Renal cortical epithelial cell (primary cell): ENCODE data around the gene MVD. TPM values are rescaled to one million over a fixed set of nuclear protein-coding genes. Genes with fewer than 3 reads are reported as not detected.
A peak's percentile ranks its signal among the peaks of the same experiment; 100 is the strongest.

Source experiments
- DNase-seq: peaks from one replicate; pipeline ENCODE4 v3.0.0-alpha.2; 2011; ENCODE audit warnings: low read depth
- total RNA-seq: library from RNA; depleted of rRNA; stranded (reverse); fragments of >200 nt; gene quantifications from 2 replicates; pipeline ENCODE4 v1.2.3, GENCODE V29; 2014

MVD gene
- total RNA-seq, 1 donor from 2014 or later: 29.6 TPM

GRCh38 chr16:88655733-88656281 is 7.1 kb downstream of the MVD start:
- no peak for DNase-seq

- no peak for DNase-seq
Measured at GRCh38 chr16:88655053-88655732, 7.7 kb downstream of the MVD start.

- no peak for DNase-seq
Measured at GRCh38 chr16:88654363-88655052, 8.4 kb downstream of the MVD start.

GRCh38 chr16:88653596-88654362 is 9.1 kb downstream of the MVD start:
- DNase-seq: no peak

DNA sequence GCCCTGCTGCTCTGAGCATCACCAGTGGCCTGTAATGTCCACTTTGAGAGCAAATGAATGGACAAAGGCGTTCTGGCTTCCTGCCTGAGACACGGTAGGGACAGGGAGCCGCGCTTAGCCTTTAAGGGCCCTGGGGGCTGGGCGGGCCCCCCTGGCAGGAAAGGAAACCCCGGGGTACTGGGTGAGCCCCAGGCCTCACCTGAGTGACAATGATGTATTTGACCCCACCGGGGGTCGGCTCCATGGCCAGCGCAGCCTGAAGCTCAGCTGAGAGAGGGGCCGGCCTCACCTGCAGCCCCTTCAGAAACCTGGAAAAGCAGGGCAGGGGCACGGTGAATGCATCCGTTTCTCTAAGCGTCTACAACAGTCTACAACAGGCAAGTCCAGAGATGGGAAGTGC is 9.8 kb downstream of the MVD start:
- no peak for DNase-seq

- no peak for DNase-seq
Measured at GRCh38 chr16:88652762-88653063, 10.2 kb downstream of the MVD start.

GRCh38 chr16:88651989-88652761 is 10.7 kb downstream of the MVD start:
- no peak for DNase-seq

DNA sequence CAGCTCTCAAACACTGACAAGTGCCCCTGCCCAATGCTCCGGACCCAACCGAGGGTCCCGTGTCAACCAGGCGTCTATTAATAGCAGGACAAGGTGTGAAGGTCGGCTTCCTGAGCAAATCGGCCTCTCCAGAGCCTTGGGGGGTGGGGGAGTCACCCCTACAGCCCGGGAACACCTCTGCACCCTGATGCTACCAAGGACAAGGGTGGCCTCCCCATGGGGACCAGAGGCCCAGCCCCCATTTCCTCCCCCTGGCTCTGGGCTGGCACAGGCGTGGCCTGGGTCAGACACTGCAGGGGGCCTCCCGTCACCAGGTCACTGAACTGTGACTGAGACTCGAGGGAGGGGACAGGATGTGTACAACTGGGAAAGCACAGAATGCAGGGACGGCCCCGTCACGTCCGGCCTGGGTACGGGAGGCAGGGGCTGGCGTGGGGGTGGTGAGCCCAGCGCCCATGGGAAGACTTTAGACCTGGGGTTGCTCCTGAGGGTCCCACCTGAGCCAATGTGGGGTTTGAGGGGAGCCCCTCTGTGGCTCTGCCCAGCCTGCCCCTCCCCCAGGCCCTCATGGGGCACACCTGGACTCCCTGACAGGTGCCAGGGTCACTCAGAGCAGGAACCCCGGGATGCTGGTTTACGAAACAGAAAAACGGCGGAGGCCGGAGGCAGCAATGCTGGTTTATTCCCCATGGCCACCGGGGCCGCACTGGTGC is 11.5 kb downstream of the MVD start:
- DNase-seq: peak; percentile 84

DNA sequence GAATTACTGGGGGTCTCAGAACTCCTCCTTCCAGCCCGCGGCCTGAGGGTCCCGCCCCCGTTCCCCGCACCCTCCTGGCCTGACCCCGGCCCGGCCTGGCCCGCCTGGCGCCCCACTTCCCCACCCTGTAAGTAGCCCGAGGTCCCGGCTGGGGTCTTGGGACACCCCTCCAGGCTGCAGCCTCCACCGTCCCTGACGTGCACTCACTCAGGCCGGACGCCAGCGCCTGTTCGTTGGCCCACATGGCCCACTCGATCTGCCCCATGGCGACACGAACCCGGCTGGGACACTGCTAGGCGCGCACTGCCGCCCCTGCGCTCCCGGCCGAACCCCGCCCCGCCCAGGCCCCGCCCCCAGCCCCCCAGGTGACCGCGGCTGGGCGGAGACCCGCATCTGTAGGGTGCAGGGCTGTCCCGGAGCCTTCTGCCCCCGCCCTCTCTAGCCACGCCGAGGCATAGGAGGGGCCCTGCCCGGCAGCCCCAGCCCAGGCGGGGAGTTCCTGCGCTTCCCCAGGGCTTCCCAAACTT is 12.1 kb downstream of the MVD start, which contains the start of gene CYBA:
Gene CYBA (minus strand): TSS at position 305 of the 527 bp plus-strand sequence. CDS start 40 bp downstream, at position 265.
- peak; percentile 55 for DNase-seq

DNA sequence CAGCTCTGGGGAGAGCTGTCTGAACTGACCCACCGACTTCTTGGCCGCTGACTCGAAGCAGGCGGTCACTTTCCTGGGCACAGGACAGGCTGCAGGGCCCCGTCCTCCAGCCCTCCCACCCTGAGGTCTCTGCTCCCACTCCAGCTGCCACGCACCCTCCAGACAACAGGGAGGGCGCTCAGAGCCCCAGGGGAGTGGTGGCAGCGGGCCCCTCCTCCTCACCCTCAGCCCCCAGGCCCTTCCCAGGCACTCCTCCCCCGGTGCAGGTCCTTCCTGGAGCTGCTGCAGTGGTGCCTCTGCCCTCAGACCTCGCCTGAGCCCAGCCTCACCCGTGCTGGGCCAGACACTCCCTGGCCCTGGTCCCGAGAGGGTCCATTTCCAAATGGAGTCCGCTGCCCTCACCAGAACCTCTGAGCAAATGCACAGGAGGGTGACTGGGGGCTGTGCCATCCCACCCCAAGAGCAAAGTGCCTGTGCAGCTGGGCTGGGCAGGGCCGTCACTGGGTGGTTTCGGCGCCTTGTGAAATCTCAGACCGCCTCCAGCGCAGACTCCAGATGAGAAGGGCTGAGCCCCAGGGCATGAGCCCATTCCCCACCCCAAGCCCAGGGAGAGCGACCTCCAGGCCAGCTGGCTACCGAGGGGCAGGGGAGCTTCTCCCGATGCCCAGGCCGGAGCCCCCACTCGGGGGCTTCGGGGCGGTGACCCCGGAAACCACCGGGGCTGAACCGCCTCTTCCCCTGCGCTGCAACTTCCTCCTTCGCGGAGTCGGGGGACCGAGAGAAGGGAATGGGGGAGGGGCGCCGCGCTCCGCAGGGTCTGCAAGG is 12.8 kb downstream of the MVD start:
- DNase-seq: no peak

GRCh38 chr16:88649195-88649923 is 13.5 kb downstream of the MVD start:
- peak; percentile 49 for DNase-seq

DNA sequence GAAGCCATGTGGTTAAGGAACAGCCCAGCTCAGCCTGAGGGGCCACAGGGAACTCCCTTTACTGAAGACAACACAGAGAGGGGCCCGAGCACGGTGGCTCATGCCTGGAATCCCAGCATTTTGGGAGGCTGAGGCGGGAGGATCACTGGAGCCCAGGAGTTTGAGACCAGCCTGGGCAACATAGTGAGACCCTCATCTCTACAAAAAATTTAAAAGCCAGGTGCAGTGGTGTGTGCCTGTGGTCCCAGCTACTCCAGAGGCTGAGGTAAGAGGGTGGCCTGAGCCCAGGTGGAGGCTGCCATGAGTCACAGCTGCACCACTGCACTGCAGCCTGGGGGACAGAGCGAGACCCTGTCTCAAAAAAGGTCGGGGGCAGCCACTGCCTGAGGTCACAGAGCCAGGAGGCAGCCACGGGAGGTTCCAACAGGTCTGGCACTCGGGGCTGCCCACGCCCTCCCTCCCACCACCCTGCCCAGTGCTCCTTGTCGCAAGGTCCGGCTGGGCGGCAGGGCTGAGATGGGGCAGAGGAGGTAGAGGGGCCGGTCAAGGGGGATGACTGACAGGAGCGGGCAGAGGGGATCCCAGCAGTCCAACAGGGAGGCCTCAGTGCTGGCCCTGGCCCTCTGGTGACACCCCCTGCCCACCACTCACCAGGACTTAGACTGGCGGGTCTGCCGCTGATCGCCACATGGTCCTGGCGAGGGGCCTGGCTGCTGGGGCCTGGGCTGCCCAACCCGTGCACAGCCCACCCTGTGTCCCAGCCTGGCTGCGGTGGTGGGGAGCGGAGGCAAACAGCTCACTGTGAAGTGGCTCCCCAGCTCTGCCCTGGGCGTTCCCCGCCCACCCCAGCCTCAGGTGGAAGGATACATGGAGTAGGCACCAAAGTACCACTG is 15.5 kb downstream of the MVD start:
- DNase-seq: no peak

- DNase-seq: no peak
Measured at GRCh38 chr16:88646345-88647034, 16.4 kb downstream of the MVD start.

DNA sequence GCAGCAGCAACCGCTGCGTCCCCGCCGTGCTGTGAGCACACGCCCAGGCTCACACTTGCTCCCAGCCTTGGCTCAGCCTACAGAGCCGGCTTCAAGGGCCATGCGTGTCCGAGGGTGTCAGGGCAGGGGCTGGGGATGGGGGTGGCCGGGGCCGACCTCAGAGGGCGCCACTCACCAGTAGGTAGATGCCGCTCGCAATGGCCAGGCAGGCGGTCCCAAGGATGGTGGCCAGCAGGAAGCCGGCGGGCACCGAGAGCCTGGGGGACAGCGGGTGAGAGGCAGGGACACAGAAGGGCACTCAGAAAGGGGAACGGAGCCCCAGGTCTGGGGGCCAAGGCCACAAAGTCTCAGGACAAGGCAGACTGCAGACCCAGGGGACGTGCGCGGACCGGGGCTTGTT is 16.9 kb downstream of the MVD start:
- DNase-seq: no peak

- no peak for DNase-seq
Measured at GRCh38 chr16:88645455-88645854, 17.4 kb downstream of the MVD start.

DNA sequence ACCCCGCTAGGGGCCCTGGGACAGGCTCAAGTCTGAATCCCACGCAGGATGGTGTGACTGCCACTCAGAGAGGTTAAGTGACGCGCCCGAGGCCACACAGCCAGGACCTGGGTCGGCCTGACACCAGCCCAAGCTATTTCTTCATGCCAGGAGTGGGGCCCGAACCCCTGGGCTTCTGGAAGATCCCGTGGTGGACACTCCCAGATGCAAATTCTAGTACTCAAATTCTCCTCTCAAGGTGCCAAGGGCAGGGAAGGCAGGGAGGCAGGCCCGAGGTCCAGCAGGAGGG is 19.3 kb downstream of the MVD start:
- DNase-seq: no peak

GRCh38 chr16:88642881-88643643 is 19.8 kb downstream of the MVD start:
- no peak for DNase-seq
